D721Med (cell line): ENCODE results near the gene ECI2.
"Not testable (repeated sequence)": the region's sequence is repeated elsewhere in the genome, so short reads cannot be mapped to it uniquely, and the experiment has no call there.

Experiments used
- DNase-seq: peaks from one replicate; pipeline ENCODE4 v3.0.0; 2011; ENCODE audit warnings: low spot score; ENCODE audit not compliant: insufficient read length
- FAIRE-seq: peaks from 2 replicates; lab custom pipeline; 2011; peaks lifted over from hg19 to GRCh38; lab: Jason Lieb, UNC
- TF ChIP-seq, protein P1 (sequence below): IDR thresholded peaks from 2 replicates; pipeline ENCODE4 v1.5.1; 2012; ENCODE audit warnings: mild to moderate bottlenecking, control low read depth; ENCODE audit not compliant: insufficient read depth; ENCODE audit errors: missing control alignments

Gene ECI2

DNA sequence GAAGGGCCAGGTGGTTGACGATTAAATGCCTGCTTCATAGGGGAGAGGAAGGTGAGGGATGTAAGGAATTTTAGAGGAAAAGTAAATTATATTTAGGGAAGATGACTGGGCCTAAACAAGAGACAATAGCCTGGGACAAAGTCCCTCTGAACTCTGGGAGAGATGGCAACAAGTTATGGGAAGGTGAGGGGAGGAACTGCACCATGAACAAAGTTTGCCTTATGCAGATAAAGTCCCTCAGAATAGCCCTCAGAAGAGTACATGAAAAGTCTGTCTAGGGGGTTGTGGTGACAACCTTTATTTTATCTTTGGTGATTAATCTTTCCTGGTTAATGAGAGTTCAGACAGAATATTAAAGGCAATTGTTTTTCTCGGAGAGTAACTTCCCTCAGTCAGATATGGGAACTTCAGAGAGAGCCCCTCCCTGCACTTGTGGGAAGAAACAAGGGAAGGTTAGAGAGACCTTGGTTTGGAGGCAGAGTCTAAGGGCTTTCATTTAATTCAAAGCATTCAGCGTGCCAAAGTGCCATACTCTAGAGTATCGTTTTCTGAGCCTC, 29.3 kb downstream of the ECI2 start:
- FAIRE-seq (no peak), DNase-seq (no peak)
- TF ChIP-seq, protein P1, sequence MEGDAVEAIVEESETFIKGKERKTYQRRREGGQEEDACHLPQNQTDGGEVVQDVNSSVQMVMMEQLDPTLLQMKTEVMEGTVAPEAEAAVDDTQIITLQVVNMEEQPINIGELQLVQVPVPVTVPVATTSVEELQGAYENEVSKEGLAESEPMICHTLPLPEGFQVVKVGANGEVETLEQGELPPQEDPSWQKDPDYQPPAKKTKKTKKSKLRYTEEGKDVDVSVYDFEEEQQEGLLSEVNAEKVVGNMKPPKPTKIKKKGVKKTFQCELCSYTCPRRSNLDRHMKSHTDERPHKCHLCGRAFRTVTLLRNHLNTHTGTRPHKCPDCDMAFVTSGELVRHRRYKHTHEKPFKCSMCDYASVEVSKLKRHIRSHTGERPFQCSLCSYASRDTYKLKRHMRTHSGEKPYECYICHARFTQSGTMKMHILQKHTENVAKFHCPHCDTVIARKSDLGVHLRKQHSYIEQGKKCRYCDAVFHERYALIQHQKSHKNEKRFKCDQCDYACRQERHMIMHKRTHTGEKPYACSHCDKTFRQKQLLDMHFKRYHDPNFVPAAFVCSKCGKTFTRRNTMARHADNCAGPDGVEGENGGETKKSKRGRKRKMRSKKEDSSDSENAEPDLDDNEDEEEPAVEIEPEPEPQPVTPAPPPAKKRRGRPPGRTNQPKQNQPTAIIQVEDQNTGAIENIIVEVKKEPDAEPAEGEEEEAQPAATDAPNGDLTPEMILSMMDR = no peak

DNA sequence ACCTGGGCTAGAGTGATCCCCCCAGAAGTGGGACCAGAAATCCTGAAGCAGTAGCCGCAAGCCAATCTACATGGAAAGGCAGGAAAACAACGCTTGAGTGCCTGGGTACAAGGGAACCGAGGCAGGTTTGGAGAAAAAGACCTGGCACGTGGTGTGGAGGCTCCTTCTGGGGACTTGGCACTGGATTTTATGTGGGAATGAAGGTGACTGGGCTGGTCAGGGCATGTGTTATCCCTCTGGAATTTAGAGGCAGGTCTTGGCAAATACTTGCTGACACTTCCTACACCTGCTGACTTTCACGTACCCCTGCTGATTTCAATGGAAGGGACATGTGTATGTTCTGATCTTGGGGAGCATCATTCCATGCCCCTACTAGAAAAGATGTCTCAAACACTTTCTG, 31.4 kb downstream of the ECI2 start:
- DNase-seq (no peak), FAIRE-seq (no peak)
- TF ChIP-seq, protein P1 = no peak

DNA sequence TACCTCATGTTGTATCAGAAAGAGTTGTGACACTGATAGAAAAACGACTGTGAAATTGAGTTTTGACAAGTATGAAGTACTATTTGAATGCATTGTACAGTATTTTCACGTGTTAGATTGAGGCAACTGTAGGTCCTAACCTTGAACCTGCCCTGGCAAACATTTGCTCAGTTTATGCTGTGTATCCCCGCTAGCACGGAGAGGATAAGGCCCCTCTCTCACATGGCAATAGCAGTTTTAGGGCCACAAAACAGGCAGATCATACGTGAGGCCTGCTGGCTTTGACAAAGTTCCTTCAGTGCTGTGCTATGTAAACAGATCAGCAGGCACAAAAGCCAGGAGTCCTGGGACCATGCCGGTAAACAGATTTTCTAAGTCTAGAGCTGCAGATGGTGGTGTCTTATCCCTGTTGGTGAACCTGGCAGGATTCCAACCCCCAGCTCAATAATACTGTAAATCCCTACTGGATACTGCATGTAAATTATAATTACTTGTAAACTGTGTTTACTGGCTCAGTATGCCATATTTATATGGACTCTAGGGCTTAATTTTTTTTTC, 32.6 kb downstream of the ECI2 start:
- FAIRE-seq = peak; percentile 70
- peak; percentile 41 for DNase-seq
- TF ChIP-seq, protein P1 = no peak

DNA sequence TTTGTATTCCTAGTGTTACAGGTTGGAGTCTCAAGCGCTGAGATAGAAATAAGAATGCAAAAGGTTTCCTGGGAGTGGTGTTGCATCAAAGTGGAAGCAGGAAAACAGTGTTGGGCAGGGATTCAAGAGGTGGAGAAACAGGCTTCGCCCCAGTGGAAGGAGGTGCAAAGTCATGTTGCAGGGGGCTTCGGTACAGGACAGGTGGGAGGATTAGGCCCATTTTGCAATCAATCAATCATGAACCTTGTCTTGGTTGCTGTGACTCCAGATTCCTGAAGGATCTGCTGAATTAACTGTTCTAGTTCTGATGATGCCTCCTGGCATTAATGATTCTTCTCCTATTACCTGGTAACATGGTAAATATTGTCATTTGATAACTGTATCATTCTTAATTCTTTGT, 34.1 kb downstream of the ECI2 start:
- no peak for DNase-seq
- no peak for FAIRE-seq
- TF ChIP-seq, protein P1 = no peak

DNA sequence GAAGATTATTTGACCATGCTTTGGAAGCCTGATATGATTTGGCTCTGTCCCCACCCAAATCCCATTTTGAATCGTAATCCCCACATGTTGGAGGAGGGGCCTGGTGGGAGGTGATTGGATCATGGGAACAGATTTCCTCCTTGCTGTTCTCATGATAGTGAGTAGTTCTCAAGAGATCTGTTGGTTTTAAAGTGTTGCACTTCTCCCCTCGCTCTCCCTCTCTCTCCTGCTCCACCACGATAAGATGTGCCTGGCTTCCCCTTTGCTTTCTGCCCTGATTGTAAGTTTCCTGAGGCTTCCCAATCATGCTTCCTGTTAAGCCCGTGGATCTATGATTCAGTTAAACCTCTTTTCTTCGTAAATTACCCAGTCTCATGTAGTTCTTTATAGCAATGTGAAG, 34.7 kb downstream of the ECI2 start:
- TF ChIP-seq, protein P1 = no peak
- FAIRE-seq (no peak), DNase-seq (no peak)

DNA sequence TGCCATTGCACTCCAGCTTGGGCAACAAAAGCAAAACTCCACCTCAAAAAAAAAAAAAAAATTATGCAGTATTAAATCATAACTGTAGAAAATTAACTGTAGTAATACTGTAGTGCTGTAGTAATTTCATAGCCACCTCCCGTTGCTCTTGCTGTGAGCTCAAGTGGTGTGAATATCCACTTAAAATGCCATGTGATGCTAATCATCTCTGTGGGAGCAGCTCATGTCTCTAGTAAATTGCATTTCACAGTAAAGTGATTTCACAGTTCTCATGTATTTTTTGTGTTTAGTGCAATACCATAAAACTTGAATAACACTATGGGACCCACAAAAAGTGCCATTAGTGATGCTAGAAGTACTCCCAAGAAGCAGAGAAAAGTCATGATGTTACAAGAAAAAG, 42.1 kb downstream of the ECI2 start:
- no peak for DNase-seq
- TF ChIP-seq, protein P1 = no peak
- no peak for FAIRE-seq

DNA sequence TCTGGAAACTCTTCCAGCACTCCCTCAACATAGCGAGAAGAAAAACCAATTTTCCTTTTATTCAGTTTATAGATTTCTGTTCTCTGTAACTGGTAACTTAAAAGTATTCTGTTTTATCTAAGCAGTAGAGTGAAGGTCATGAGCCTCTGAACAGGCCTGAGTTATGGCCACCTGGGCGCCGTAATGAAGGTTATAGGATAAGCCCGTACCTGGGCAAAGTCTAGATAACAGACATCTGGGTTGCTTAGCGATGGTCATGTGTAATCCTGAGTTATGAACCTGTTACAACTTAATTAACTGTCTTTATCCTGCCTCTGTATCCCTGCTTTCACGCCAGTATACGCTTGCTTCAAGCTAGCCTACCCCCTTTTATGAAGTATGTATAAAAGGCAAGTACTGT, 43.4 kb downstream of the ECI2 start:
- FAIRE-seq = no peak
- TF ChIP-seq, protein P1 = no peak
- DNase-seq = no peak

DNA sequence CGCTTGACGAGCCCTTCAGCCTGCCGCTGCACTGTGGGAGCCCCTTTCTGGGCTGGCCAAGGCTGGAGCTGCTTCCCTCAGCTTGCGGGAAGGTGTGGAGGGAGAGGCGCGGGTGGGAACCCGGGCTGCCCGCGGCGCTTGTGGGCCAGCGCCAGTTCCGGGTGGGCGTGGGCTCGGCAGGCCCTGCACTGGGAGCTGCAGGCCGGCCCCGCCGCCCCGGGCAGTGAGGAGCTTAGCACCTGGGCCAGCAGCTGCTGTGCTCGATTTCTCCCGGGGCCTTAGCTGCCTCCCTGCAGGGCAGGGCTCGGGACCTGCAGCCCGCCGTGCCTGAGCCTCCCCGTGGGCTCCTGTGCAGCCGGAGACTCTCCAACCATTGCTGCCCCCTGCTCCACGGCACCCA, 45.3 kb downstream of the ECI2 start:
- not testable (repeated sequence) for DNase-seq, FAIRE-seq
